NCI-H526 treated with DMSO at 0.1 percent for 48 hours (cell line): ENCODE measurements around the gene COMMD10.

Source experiments
- DNase-seq: peaks from one replicate; lab custom pipeline; 2025; lab: John Stamatoyannopoulos, UW

COMMD10 gene

DNA sequence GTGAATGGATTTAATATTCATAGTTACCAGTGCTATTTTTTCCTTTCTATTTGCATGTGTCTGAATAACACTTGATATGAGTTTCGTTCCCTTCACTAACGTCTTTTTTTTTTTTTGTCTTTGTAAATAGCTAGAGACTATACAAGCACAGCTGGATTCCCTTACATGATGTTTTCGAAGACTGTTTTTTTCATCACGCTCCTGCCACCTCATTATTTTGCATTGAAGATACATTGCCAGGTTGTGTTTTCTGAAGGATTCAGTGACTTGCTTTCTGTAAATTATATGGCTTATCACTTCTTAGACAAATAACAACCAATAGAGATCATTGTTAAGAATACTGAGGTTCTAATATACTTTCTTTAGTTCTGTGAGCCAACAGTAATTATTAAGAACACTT is 207.5 kb downstream of the COMMD10 start:
- DNase-seq: no peak

DNA sequence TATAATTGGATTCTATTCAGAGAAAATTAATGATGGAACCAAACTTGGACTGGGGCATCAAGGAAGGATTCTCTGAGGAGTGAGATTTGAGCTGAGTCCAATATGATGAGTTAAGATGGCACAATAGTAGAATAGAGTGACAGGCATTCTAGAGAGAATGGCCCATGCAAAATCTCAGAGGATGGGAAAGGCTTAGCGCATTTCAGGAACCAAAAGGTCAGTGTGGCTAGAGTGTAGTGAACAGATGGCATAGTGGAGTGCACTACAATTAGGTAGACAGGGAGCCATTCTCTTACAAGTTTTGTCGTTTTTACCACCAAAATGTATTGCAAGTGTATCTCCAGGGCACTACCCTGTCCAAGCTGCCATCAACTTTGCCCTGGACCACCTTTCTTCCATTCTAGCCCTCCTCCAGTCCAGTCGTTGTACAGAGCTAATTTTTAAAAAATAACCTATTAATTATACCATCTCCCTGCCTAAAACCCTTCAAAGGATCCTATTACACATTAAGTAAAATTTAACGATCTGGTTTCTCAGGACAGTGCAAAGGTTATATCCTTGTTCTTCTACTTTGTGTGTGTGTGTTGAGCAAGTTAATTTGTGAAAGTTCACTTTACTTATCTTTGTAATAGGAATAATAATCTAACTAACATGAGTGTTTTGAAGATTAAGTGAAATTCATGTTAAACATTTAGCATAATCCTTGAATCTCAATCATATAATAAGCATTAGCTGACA is 211.7 kb downstream of the COMMD10 start:
- no peak for DNase-seq

DNA sequence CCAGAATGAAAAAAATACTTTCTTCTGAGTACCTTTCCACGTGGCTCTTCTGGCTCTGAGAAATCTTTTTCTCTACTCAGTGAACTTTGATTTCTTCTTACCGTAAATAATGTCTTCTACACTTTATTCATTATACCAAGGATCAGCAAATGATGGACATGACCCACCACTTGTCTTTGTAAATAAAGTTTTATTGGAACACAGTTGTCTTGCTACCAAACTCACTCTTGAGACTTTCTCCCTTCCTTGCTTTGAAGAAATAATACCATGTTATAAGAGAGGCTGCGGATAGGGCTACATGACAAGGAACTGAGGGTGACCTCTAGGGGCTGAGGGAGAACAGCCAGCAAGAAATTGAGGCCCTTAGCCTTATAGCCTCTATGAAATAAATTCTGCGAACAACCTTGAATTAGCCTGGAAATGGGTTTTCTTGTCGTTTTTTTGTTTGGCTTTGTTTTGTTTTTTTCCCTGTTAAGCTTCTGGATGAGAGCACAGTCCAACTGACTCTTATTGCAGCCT is 212.5 kb downstream of the COMMD10 start:
- DNase-seq: no peak

DNA sequence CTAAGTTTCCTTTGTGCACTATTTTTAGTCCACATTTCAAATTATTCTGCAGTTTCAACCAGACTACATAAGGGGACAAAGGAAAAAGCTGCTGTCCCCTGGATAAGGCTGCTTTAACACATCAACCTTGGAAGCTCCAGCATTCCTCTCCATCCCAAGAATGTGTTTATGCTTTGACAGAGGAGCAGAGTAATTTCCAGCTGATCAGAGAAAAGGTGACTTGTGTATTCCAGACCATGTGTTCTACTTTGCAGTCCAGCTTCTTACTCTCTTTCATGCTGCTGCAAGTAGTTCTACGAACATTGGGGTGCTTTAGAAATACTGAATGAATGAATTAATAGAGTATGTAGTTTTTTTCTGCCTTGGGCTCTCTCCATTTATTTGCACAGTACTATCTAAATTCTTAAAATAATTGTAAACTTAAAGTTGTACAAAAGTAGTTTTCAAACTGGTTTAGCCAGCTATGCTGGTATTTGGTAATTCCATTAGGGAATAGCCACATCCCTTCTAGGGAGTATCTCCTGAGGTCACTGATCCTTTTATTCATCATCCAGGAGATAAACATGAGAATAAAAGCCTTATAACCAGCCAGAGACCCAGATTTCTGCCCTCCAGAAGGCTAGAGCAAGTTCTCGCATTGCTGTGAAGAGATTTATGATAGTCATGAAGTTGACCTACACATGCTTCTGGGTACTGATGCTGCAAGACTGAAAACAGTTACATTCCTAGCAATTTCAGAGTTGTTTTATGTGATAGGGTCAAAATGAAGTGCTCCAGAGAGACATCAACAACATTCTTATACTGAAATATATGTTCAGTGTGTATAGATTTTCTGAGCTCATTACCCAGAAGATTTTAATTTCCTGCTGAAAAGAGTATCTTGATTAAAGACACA is 215.2 kb downstream of the COMMD10 start:
- DNase-seq: no peak

- DNase-seq: no peak
These were observed 216.3 kb downstream of the COMMD10 start for GRCh38 chr5:116301110-116301509.

- DNase-seq: no peak
These were observed 218.5 kb downstream of the COMMD10 start for GRCh38 chr5:116303340-116303739.

- DNase-seq: peak; percentile 77
These were observed 219.0 kb downstream of the COMMD10 start for GRCh38 chr5:116303810-116304209.

- DNase-seq: no peak
These were observed 221.1 kb downstream of the COMMD10 start for GRCh38 chr5:116305899-116306298.

DNA sequence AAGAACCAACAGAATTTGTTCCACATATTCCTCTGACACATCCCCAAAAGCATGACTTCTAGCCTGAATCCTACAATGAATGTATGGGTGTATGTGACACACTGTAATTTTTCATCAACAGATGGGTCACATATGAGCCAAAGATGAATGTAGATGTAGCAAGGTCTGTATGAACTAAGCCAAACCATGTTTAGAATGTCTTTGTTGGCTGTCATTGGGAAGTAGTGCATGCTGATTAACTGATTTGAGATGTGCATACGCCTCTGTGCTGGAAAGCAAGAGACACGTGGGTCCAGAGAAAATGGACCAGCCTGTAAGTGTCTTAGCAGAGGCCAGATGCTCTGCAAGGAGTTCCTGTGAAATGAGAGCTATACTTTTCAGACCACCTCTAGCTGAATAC is 222.0 kb downstream of the COMMD10 start:
- DNase-seq: no peak

GRCh38 chr5:116308391-116308790 is 223.6 kb downstream of the COMMD10 start:
- DNase-seq: no peak

DNA sequence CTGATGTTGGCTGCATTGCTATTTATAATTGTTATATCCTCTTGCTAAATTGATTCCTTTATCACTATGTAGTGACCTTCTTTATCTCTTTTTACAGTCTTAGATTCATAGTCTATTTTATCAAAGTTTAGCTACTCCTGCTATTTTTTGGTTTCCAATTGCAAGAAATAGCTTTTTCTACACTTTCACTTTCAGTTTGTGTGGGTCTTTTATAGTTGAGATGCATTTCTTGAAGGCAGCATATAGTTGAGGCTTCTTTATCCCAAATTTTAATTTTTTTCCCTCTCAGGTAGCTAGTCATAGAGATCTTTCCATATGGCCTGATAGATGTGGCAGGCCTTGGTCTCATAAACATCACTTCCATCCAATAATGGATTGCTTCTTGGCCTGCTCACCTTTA is 228.5 kb downstream of the COMMD10 start:
- no peak for DNase-seq

- no peak for DNase-seq
These were observed 230.7 kb downstream of the COMMD10 start for GRCh38 chr5:116315531-116315930.

DNA sequence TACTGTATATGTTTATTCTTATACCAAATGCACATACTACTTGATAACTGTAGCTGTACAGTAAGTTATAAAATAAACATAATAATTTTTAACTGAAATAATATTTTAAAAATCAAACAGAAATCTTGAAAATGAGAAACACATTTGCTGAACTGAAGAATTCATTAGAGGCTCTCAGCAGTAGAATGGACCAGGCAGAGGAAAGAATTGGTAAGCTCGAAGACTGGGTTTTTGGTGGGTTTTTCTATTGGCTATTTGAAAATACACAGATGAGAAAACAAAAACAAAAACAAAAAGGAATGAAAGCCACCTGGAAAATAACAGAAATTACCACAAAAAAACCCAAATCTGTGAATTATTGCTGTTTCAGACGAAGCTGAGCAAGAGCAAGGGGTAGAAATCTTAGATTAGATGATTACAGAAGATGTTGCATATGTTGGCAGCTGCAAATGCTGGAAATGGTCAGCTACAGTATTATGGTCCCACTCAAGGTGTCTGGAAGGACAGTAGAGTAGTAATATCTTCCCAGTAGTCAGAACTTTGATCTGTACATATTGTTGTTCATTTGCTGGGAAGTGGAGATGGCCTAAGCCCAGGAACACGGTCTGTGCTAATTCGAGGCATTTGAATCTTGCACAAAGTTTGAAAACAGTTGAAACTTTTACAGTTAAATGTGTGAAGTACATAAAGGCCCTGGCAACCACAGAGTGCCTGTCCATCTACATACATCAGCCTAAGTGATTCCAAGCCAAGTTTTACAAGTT is 233.4 kb downstream of the COMMD10 start:
- DNase-seq: no peak

DNA sequence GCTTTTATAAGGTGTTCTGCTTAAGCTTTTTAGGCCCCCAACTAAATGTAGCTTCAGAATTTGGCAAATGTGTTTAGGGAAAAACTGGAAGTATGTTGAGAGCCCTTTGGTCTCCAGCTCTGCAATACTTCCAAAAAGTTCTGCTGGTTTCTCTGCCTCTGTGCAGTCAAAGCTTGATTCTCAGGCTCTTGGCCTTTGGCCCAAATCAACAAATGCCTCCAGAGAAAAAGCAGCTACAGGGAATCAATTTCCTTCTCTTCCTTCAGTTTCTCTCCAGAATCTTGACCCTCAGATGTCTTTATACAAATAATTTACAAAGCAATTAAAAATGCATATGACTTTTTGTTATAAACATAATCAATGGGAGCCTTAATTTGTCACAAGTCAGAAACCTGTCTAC is 235.7 kb downstream of the COMMD10 start:
- no peak for DNase-seq

DNA sequence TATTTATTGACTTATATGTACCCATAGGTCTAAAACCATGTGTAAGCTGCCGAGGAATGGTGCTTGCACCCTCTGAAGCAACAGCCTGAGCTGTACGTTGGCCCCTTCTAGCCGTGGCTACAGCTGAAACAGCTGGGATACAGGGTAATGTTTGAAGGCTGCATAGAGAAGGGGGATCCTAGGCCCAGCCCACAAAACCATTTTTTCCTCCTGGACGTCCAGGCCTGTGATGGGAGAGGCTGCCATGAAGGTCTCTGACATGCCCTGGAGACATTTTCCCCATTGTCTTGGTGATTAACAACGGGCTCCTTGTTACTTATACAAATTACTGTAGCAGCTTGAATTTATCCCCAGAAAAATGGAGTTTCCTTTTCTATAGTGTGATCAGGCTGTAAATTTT is 244.7 kb downstream of the COMMD10 start:
- DNase-seq: no peak

GRCh38 chr5:116340799-116341198 is 256.0 kb downstream of the COMMD10 start:
- DNase-seq: no peak
